K562 (cell line): ENCODE measurements around the gene UBE2D3. TPM values are rescaled to one million over a fixed set of nuclear protein-coding genes. Genes with fewer than 3 reads are reported as not detected.

Experiments
- ATF1 ChIP-seq, 2 experiments: fragments of 450-650 bp in 1 of 2; IDR thresholded peaks; 2 replicates each; pipeline ENCODE4 v1.6.1; 2016; ENCODE audit warnings: missing compliant biosample characterization in 1 of 2, missing genetic modification characterization in 1 of 2
- CBFA2T2 ChIP-seq: fragments of 450-650 bp; conservative IDR thresholded peaks from 2 replicates; pipeline ENCODE4 v1.6.1; 2017; ENCODE audit warnings: mild to moderate bottlenecking
- CBFA2T3 ChIP-seq: fragments of 450-650 bp; IDR thresholded peaks from 2 replicates; pipeline ENCODE4 v1.6.1; 2017
- E2F8 ChIP-seq: fragments of 450-650 bp; IDR thresholded peaks from 2 replicates; pipeline ENCODE4 v1.7.1; 2018; ENCODE audit warnings: mild to moderate bottlenecking, low read depth; ENCODE audit not compliant: partially characterized antibody
- ELF1 ChIP-seq: fragments of 200-800 bp; sonication (Bioruptor generic); IDR thresholded peaks from 2 replicates; pipeline ENCODE4 v1.6.1; 2016; ENCODE audit warnings: missing genetic modification characterization, missing compliant biosample characterization
- EP300 ChIP-seq: IDR thresholded peaks from 2 replicates; pipeline ENCODE4 v1.6.1; 2012; ENCODE audit warnings: low read length, improper control_type of control experiment
- FOSL1 ChIP-seq: fragments of 200-800 bp; sonication (Bioruptor generic); conservative IDR thresholded peaks from 2 replicates; pipeline ENCODE4 v1.6.1; 2016; ENCODE audit warnings: missing genetic modification characterization, missing compliant biosample characterization
- HDAC1 ChIP-seq, 2 experiments: fragments of 450-650 bp; IDR thresholded peaks; 2 replicates each; pipeline ENCODE4 v1.6.1; 2016 to 2017; ENCODE audit warnings: inconsistent platforms in 1 of 2, mild to moderate bottlenecking in 1 of 2, moderate library complexity in 1 of 2
- HMBOX1 ChIP-seq: sonication (generic); IDR thresholded peaks from 2 replicates; pipeline ENCODE4 v1.6.1; 2016
- KAT2B ChIP-seq: IDR thresholded peaks from one replicate; pipeline ENCODE4 v1.6.1; 2012; ENCODE audit warnings: low read depth, mild to moderate bottlenecking, control low read depth, inconsistent platforms, low read length, moderate library complexity
- MAFG ChIP-seq: fragments of 450-650 bp; conservative IDR thresholded peaks from 2 replicates; pipeline ENCODE4 v1.6.1; 2016; ENCODE audit warnings: missing genetic modification characterization, missing compliant biosample characterization
- MEF2D ChIP-seq: conservative IDR thresholded peaks from 2 replicates; pipeline ENCODE4 v1.6.1; 2016; ENCODE audit warnings: low read depth, missing genetic modification characterization, missing compliant biosample characterization
- MTA2 ChIP-seq: fragments of 450-650 bp; IDR thresholded peaks from 2 replicates; pipeline ENCODE4 v1.6.1; 2016; ENCODE audit warnings: low read depth
- NCOA1 ChIP-seq: fragments of 450-650 bp; IDR thresholded peaks from 2 replicates; pipeline ENCODE4 v1.6.1; 2016; ENCODE audit warnings: low read depth
- NR2C2 ChIP-seq, 2 experiments: fragments of 200-800 bp in 1 of 2; sonication (Bioruptor generic) in 1 of 2; sonication (generic) in 1 of 2; formaldehyde crosslinking in 1 of 2; IDR thresholded peaks; 2 replicates each; pipeline versions ENCODE4 v1.6.1 to v1.8.0; 2016 to 2022; ENCODE audit warnings: mild to moderate bottlenecking in 1 of 2, missing compliant biosample characterization in 1 of 2, missing genetic modification characterization in 1 of 2, missing genetic modification reagents in 1 of 2
- PHF8 ChIP-seq: fragments of 200-600 bp; sonication (generic); IDR thresholded peaks from 2 replicates; pipeline ENCODE4 v1.6.1; 2012; ENCODE audit warnings: mixed run types, mild to moderate bottlenecking, inconsistent platforms, low read length, moderate library complexity, borderline replicate concordance
- SNAPC5 ChIP-seq: fragments of 250-450 bp; sonication (Bioruptor Pico); IDR thresholded peaks from 2 replicates; pipeline ENCODE4 v1.8.0; 2021; ENCODE audit warnings: moderate library complexity, mild to moderate bottlenecking, inconsistent platforms
- SNRNP70 ChIP-seq: fragments of 200-400 bp; formaldehyde crosslinking; optimal IDR thresholded peaks from 2 replicates; pipeline ENCODE3; 2017; ENCODE audit warnings: low read depth, low read length
- SPI1 ChIP-seq: IDR thresholded peaks from 2 replicates; pipeline ENCODE4 v1.6.1; 2011; ENCODE audit warnings: low read depth, low read length, control low read depth, borderline replicate concordance
- SRSF1 ChIP-seq: fragments of 200-400 bp; formaldehyde crosslinking; IDR thresholded peaks from 2 replicates; pipeline ENCODE4 v1.6.1; 2017; ENCODE audit warnings: mild to moderate bottlenecking, low read depth, low read length, moderate library complexity
- STAT5B ChIP-seq: fragments of 250-450 bp; sonication (Bioruptor Pico); IDR thresholded peaks from 2 replicates; pipeline ENCODE4 v1.8.0; 2021; ENCODE audit warnings: mild to moderate bottlenecking, inconsistent platforms
- THRA ChIP-seq: fragments of 450-650 bp; IDR thresholded peaks from 2 replicates; pipeline ENCODE4 v1.6.1; 2017; ENCODE audit warnings: mild to moderate bottlenecking, moderate library complexity
- ZNF444 ChIP-seq: fragments of 250-450 bp; sonication (Bioruptor Pico); IDR thresholded peaks from 2 replicates; pipeline ENCODE4 v1.4.0; 2020; ENCODE audit warnings: mild to moderate bottlenecking, moderate library complexity
- ZNF830 ChIP-seq: fragments of 250-450 bp; sonication (Bioruptor Pico); IDR thresholded peaks from 2 replicates; pipeline ENCODE4 v1.5.0; 2021; ENCODE audit warnings: mild to moderate bottlenecking
- polyA plus RNA-seq, 8 experiments: library from polyadenylated mRNA; depleted of rRNA in 4 of 8; stranded (reverse) in 5 of 8; unstranded in 3 of 8; fragments of >200 nt; fragmentation: Nextera tagmentation in 2 of 8; fragmentation: Illumina TruSeq in 1 of 8; extraction: Ambion mirVana in 2 of 8; extraction: Trizol in 1 of 8; gene quantifications; 2 replicates each; pipeline versions ENCODE4 v1.2.1 to v1.2.3, GENCODE V29; 2011 to 2014; ENCODE audit warnings: inconsistent platforms in 1 of 8, missing spikeins in 1 of 8
- total RNA-seq, 7 experiments: library from RNA; depleted of rRNA in 6 of 7; stranded (reverse); fragments of >200 nt in 6 of 7; fragmentation: Illumina TruSeq in 2 of 7; extraction: Trizol in 2 of 7; gene quantifications; 2 replicates each; pipeline versions ENCODE4 v1.2.1 to v1.2.3, GENCODE V29; 2011 to 2021; ENCODE audit warnings: low replicate concordance in 1 of 7

UBE2D3 gene
- total and polyA plus RNA-seq, 9 of the 15 experiments (the other 6 are each of a cell fraction or from before 2014, with no cell fraction given), result 191 to 618 (median 292) TPM

GRCh38 chr4:102780476-102781144, 46.7 kb downstream of the UBE2D3 start (continued):
- TF ChIP-seq CBFA2T3 (peak; percentile 83), FOSL1 (tag) (peak; percentile 86), HMBOX1 (peak; percentile 95), E2F8 (no peak), NCOA1 (no peak), CBFA2T2 (peak; percentile 73), MTA2 (peak; percentile 41), NR2C2 (CRISPR knock-in tag; IDR thresholded peaks at IDR 0.05) (0 out of 2 replicates have a peak, but pooled peaks have one; percentile 39), NR2C2 (tag; IDR thresholded peaks at IDR 0.05) (peak; percentile 70), KAT2B (no peak), PHF8 (no peak), MAFG (tag) (peak; percentile 99), ELF1 (no peak), ZNF830 (CRISPR knock-in tag) (no peak), SNAPC5 (CRISPR knock-in tag) (no peak), SRSF1 (no peak), STAT5B (no peak), ATF1 (CRISPR knock-in tag; IDR thresholded peaks at IDR 0.05) (no peak), ATF1 (tag; IDR thresholded peaks at IDR 0.05) (peak; percentile 55), MEF2D (no peak), SNRNP70 (no peak), THRA (no peak), SPI1 (peak; percentile 68), EP300 (peak; percentile 46; the same call in 1 of the 2 replicates), ZNF444 (CRISPR knock-in tag) (no peak), HDAC1 (IDR thresholded peaks at IDR 0.05) (0 out of 4 replicates have a peak, but pooled peaks of 1 of the 2 experiments have one; percentile 30)
